Thoracic aorta (tissue), 2 donors: ENCODE data around the gene SDK2. TPM values are rescaled to one million over a fixed set of nuclear protein-coding genes. Genes with fewer than 3 reads are reported as not detected.

ENCODE experiments used
- ATAC-seq: fragments of 150-250 bp; one replicate; pipeline ENCODE4 v1.8.0; 2017; ENCODE audit warnings: low read depth; ENCODE audit not compliant: insufficient number of reproducible peaks, low FRiP score
- DNase-seq: peaks from one replicate; pipeline ENCODE4 v3.0.0-alpha.2; 2020; ENCODE audit warnings: low spot score
- H3K27ac ChIP-seq, 2 donors: fragments of 200-600 bp; sonication (generic); 1 replicate in 1 of 2; 2 replicates in 1 of 2; pipeline ENCODE4 v1.5.1; 2016; ENCODE audit warnings: mild to moderate bottlenecking in 2 of 2, moderate library complexity in 2 of 2
- H3K27me3 ChIP-seq: fragments of 200-600 bp; sonication (generic); replicated peaks from 2 replicates; pipeline ENCODE4 v1.6.0; 2016; ENCODE audit warnings: mild to moderate bottlenecking; ENCODE audit not compliant: insufficient read depth
- H3K36me3 ChIP-seq: fragments of 200-600 bp; sonication (generic); one replicate; pipeline ENCODE4 v1.5.1; 2016
- H3K4me1 ChIP-seq, 2 donors: fragments of 200-600 bp; sonication (generic); 1 replicate in 1 of 2; 2 replicates in 1 of 2; pipeline versions ENCODE4 v1.5.1 to v1.6.0; 2016; ENCODE audit warnings: low read depth in 2 of 2, mild to moderate bottlenecking in 1 of 2; ENCODE audit not compliant: control insufficient read depth in 1 of 2
- H3K4me3 ChIP-seq: fragments of 200-600 bp; sonication (generic); 2 replicates; pipeline ENCODE4 v1.5.1; 2016; ENCODE audit warnings: mild to moderate bottlenecking
- H3K9me3 ChIP-seq: fragments of 200-600 bp; sonication (generic); 2 replicates; pipeline ENCODE4 v1.5.1; 2016
- CTCF ChIP-seq: fragments of 200-600 bp; sonication (generic); IDR thresholded peaks from one replicate; pipeline ENCODE4 v1.5.1; 2019; ENCODE audit warnings: antibody characterized with exemption
- total RNA-seq, 2 donors: library from RNA; depleted of rRNA; stranded (reverse); fragments of >200 nt; gene quantifications; one replicate each; pipeline versions ENCODE4 v1.1.0 to v1.2.3, GENCODE V29; 2016

The SDK2 gene
- total RNA-seq, 2 donors from 2014 or later: 6.0 to 8.9 TPM

- no peak for ATAC-seq
- Histone ChIP-seq H3K4me1 (peaks cover 0 to 4% of the 10 kb centered on the region in 2 donors), H3K27ac (no peak overlapping the region), H3K36me3 (no peaks in the 10 kb centered on the region), H3K27me3 (no peaks in the 10 kb centered on the region), H3K9me3 (no peaks in the 10 kb centered on the region), H3K4me3 (no peak overlapping the region)
- no peak for DNase-seq
- TF ChIP-seq CTCF: no peak
Observed at GRCh38 chr17:73424571-73424970, 219.7 kb downstream of the SDK2 start.

- Histone ChIP-seq H3K27ac (no peak overlapping the region), H3K9me3 (no peaks in the 10 kb centered on the region)
- no peak for DNase-seq
Observed at GRCh38 chr17:73423806-73424205, 220.4 kb downstream of the SDK2 start.

GRCh38 chr17:73423159-73423715 lies 221.0 kb downstream of the SDK2 start:
- H3K27me3 ChIP-seq: no peaks in the 10 kb centered on the region
- ATAC-seq (no peak), DNase-seq (no peak)
- peaks cover 0 to 4% of the 10 kb centered on the region in 2 donors for H3K4me1 ChIP-seq
- peaks cover 3% of the 10 kb centered on the region for H3K36me3 ChIP-seq
- H3K27ac ChIP-seq: no peak overlapping the region
- TF ChIP-seq CTCF: no peak
- no peaks in the 10 kb centered on the region for H3K9me3 ChIP-seq
- no peak overlapping the region for H3K4me3 ChIP-seq

More at GRCh38 chr17:73423806-73424205, 220.4 kb downstream of the SDK2 start:
- Histone ChIP-seq H3K4me1 (peaks cover 0 to 4% of the 10 kb centered on the region in 2 donors), H3K36me3 (no peaks in the 10 kb centered on the region), H3K27me3 (no peaks in the 10 kb centered on the region), H3K4me3 (no peak overlapping the region)
- no peak for TF ChIP-seq CTCF
- ATAC-seq: no peak

GRCh38 chr17:73422121-73422520 lies 222.1 kb downstream of the SDK2 start:
- ATAC-seq (no peak), DNase-seq (no peak)
- Histone ChIP-seq H3K9me3 (no peaks in the 10 kb centered on the region), H3K27me3 (no peaks in the 10 kb centered on the region), H3K4me3 (no peak overlapping the region), H3K4me1 (peaks cover 0 to 4% of the 10 kb centered on the region in 2 donors), H3K36me3 (peaks cover 3% of the 10 kb centered on the region), H3K27ac (no peak overlapping the region)
- TF ChIP-seq CTCF: no peak

GRCh38 chr17:73420897-73421296 lies 223.3 kb downstream of the SDK2 start:
- H3K9me3 ChIP-seq: no peaks in the 10 kb centered on the region
- DNase-seq (no peak), ATAC-seq (no peak)
- H3K27me3 ChIP-seq: no peaks in the 10 kb centered on the region
- no peak overlapping the region for H3K27ac ChIP-seq
- H3K4me3 ChIP-seq: no peak overlapping the region
- peaks cover 3% of the 10 kb centered on the region for H3K36me3 ChIP-seq
- H3K4me1 ChIP-seq: peaks cover 0 to 4% of the 10 kb centered on the region in 2 donors
- no peak for TF ChIP-seq CTCF
